ENCODE results near the gene HMX1. TPM values are rescaled to one million over a fixed set of nuclear protein-coding genes. Genes with fewer than 3 reads are reported as not detected.

Gene HMX1
- total and polyA plus RNA-seq, 2 donors (not counting 3 experiments of a cell fraction or from before 2014, with no cell fraction given), result not detected

- intact Hi-C loops (cut with micrococcal nuclease), result no loop called here
- no peak for TF ChIP-seq JUN (IDR thresholded peaks at IDR 0.05; ENCODE audit: borderline replicate concordance, insufficient read depth, insufficient read length, low read depth)
- TF ChIP-seq GATA2 (IDR thresholded peaks at IDR 0.05; ENCODE audit: insufficient read depth, insufficient read length, low read depth, low read length), result no peak
- no peak for TF ChIP-seq MYC (IDR thresholded peaks at IDR 0.05; ENCODE audit: low read depth, low read length)
- TF ChIP-seq CTCF (IDR thresholded peaks at IDR 0.05; ENCODE audit: extremely low read depth in 1 of 2, insufficient read depth in 1 of 2, low read depth in 1 of 2, low read length in 2 of 2), result no peak
- TF ChIP-seq POLR2A (IDR thresholded peaks at IDR 0.05; ENCODE audit: low read depth, low read length), result no peak
- TF ChIP-seq, protein P1, sequence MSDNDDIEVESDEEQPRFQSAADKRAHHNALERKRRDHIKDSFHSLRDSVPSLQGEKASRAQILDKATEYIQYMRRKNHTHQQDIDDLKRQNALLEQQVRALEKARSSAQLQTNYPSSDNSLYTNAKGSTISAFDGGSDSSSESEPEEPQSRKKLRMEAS (IDR thresholded peaks at IDR 0.05; ENCODE audit: insufficient read depth, insufficient read length), result no peak
Measured at GRCh38 chr4:8865681-8866310, 5.8 kb downstream of the HMX1 start.

More at GRCh38 chr4:8865681-8866310, 5.8 kb downstream of the HMX1 start:
- Histone ChIP-seq H3K27me3 (ENCODE audit: control insufficient read depth in 2 of 2, insufficient read depth in 2 of 2, low read length in 2 of 2) (peaks cover 81 to 90% of the 10 kb centered on the region in 2 experiments), H3K4me1 (ENCODE audit: control insufficient read depth, extremely low read depth, insufficient read depth, low read length) (no peaks in the 10 kb centered on the region), H3K9ac (replicated peaks; ENCODE audit: extremely low read depth, insufficient read depth, low read length) (no peak overlapping the region), H3K4me2 (ENCODE audit: insufficient read depth, low read length) (no peak overlapping the region), H3K4me3 (replicated peaks in 1 of 3; ENCODE audit: insufficient read depth in 1 of 3, low read depth in 1 of 3, low read length in 3 of 3) (no peak overlapping the region), H3K9me1 (replicated peaks; ENCODE audit: control insufficient read depth, extremely low read depth, insufficient read depth, low read length) (no peaks in the 10 kb centered on the region), H4K20me1 (replicated peaks; ENCODE audit: control insufficient read depth, extremely low read depth, insufficient read depth, low read length) (no peaks in the 10 kb centered on the region), H3K79me2 (ENCODE audit: control insufficient read depth, insufficient read depth, low read length) (no peaks in the 10 kb centered on the region), H3K27ac (ENCODE audit: insufficient read depth, low read depth, low read length) (no peak overlapping the region), H3K9me3 (replicated peaks; ENCODE audit: control insufficient read depth, insufficient read depth, low read length) (no peaks in the 10 kb centered on the region), H2AFZ (ENCODE audit: low read depth, low read length) (no peak overlapping the region), H3K36me3 (ENCODE audit: control insufficient read depth in 2 of 2, extremely low read depth in 1 of 2, insufficient read depth in 2 of 2, low read length in 2 of 2) (no peaks in the 10 kb centered on the region)
- DNase-seq (ENCODE audit: low read depth, low spot score) (no peak), FAIRE-seq (no peak)
- dilution Hi-C loops (cut with MboI; ENCODE audit: extremely low pct_ligation_motif_present, low sequenced_read_pairs), result no loop called here
- POLR2A ChIA-PET, result no interaction called here
- BruUV-seq (replicated peaks), result no TSS peak
- CTCF ChIA-PET, result no interaction called here
